GM23338 (cell line): ENCODE data around the gene RAB34. TPM values are rescaled to one million over a fixed set of nuclear protein-coding genes. Genes with fewer than 3 reads are reported as not detected.

Experiments
- ATAC-seq: fragments of 200-7000 bp; cut with Tn5 transposase; 3 replicates; pipeline ENCODE4 v1.9.1; 2020
- DNase-seq: peaks from one replicate; pipeline ENCODE4 v3.0.0-alpha.2; 2015; ENCODE audit warnings: low spot score
- H2AFZ ChIP-seq: fragments of 200-600 bp; sonication (generic); 2 replicates; pipeline ENCODE4 v1.8.0; 2016; ENCODE audit warnings: antibody characterized with exemption, mild to moderate bottlenecking, moderate library complexity
- H3F3A ChIP-seq: fragments of 200-600 bp; sonication (generic); replicated peaks from 2 replicates; pipeline ENCODE4 v1.8.0; 2017; ENCODE audit warnings: antibody characterized with exemption, mixed run types, low read depth
- H3K27ac ChIP-seq: fragments of 200-600 bp; sonication (generic); 2 replicates; pipeline ENCODE4 v1.6.1; 2016; ENCODE audit warnings: low read depth
- H3K27me3 ChIP-seq: fragments of 200-600 bp; sonication (generic); 2 replicates; pipeline ENCODE4 v1.8.0; 2016; ENCODE audit warnings: mild to moderate bottlenecking, mixed run types, moderate library complexity; ENCODE audit not compliant: insufficient read depth
- H3K36me3 ChIP-seq: fragments of 200-600 bp; sonication (generic); 2 replicates; pipeline ENCODE4 v1.8.0; 2016; ENCODE audit warnings: mild to moderate bottlenecking; ENCODE audit not compliant: insufficient read depth
- H3K4me1 ChIP-seq: fragments of 200-600 bp; sonication (generic); 2 replicates; pipeline ENCODE4 v1.8.0; 2016; ENCODE audit warnings: mild to moderate bottlenecking, moderate library complexity; ENCODE audit not compliant: insufficient read depth
- H3K4me2 ChIP-seq: fragments of 200-600 bp; sonication (generic); 2 replicates; pipeline ENCODE4 v1.7.1; 2017; ENCODE audit warnings: mixed run types
- H3K4me3 ChIP-seq: fragments of 200-600 bp; sonication (generic); 2 replicates; pipeline ENCODE4 v1.6.1; 2016; ENCODE audit warnings: mixed run types
- H3K79me2 ChIP-seq: fragments of 200-600 bp; sonication (generic); replicated peaks from 2 replicates; pipeline ENCODE4 v1.8.0; 2017; ENCODE audit warnings: mild to moderate bottlenecking; ENCODE audit not compliant: insufficient read depth
- H3K9me2 ChIP-seq: fragments of 200-600 bp; sonication (generic); 2 replicates; pipeline ENCODE4 v1.8.0; 2017; ENCODE audit not compliant: insufficient read depth
- H4K20me1 ChIP-seq: fragments of 200-600 bp; sonication (generic); replicated peaks from 2 replicates; pipeline ENCODE4 v1.8.0; 2017; ENCODE audit warnings: mild to moderate bottlenecking; ENCODE audit not compliant: insufficient read depth
- H3K27ac Mint-ChIP-seq: 2 replicates; pipeline ENCODE4 v1.8.0; 2020; ENCODE audit warnings: inconsistent platforms, mild to moderate bottlenecking, moderate library complexity, mixed read lengths
- H3K27me3 Mint-ChIP-seq: 3 replicates; pipeline ENCODE4 v1.8.0; 2022; ENCODE audit warnings: low read depth, mild to moderate bottlenecking, moderate library complexity, mixed read lengths, inconsistent platforms; ENCODE audit not compliant: insufficient read depth, poor library complexity
- H3K36me3 Mint-ChIP-seq: 3 replicates; pipeline ENCODE4 v1.8.0; 2021; ENCODE audit warnings: low read depth, mild to moderate bottlenecking, inconsistent platforms, moderate library complexity, mixed read lengths
- H3K4me1 Mint-ChIP-seq: 3 replicates; pipeline ENCODE4 v1.8.0; 2020; ENCODE audit warnings: mild to moderate bottlenecking, inconsistent platforms, mixed read lengths
- H3K4me3 Mint-ChIP-seq: 3 replicates; pipeline ENCODE4 v1.8.0; 2021; ENCODE audit warnings: moderate library complexity, mild to moderate bottlenecking, inconsistent platforms, mixed read lengths
- H3K9me3 Mint-ChIP-seq: 3 replicates; pipeline ENCODE4 v1.8.0; 2020; ENCODE audit warnings: moderate library complexity, mild to moderate bottlenecking, inconsistent platforms, mixed read lengths
- CREB1 ChIP-seq: fragments of 250-450 bp; sonication (Bioruptor Pico); IDR thresholded peaks from 2 replicates; pipeline ENCODE4 v1.5.0; 2020; ENCODE audit warnings: low read depth, mild to moderate bottlenecking, moderate library complexity
- EZH2 ChIP-seq: fragments of 200-600 bp; sonication (generic); IDR thresholded peaks from one replicate; pipeline ENCODE4 v1.8.0; 2017; ENCODE audit warnings: antibody characterized with exemption, mild to moderate bottlenecking, low read depth; ENCODE audit not compliant: unreplicated experiment
- EZH2phosphoT487 ChIP-seq: fragments of 200-600 bp; sonication (generic); IDR thresholded peaks from one replicate; pipeline ENCODE4 v1.8.1; 2018; ENCODE audit warnings: antibody characterized with exemption; ENCODE audit not compliant: unreplicated experiment
- JUNB ChIP-seq: IDR thresholded peaks from one replicate; pipeline ENCODE4 v1.6.1; 2016; ENCODE audit warnings: antibody characterized with exemption; ENCODE audit not compliant: unreplicated experiment
- NANOG ChIP-seq: IDR thresholded peaks from 2 replicates; pipeline ENCODE4 v1.6.1; 2016; ENCODE audit warnings: antibody characterized with exemption, borderline replicate concordance
- POLR2AphosphoS5 ChIP-seq: IDR thresholded peaks from 2 replicates; pipeline ENCODE4 v1.6.1; 2016; ENCODE audit warnings: antibody characterized with exemption, low read depth
- STAT1 ChIP-seq: IDR thresholded peaks from one replicate; pipeline ENCODE4 v1.6.1; 2016; ENCODE audit warnings: antibody characterized with exemption; ENCODE audit not compliant: unreplicated experiment
- ZNF114 ChIP-seq: fragments of 250-450 bp; sonication (Bioruptor Pico); IDR thresholded peaks from 2 replicates; pipeline ENCODE4 v1.5.0; 2020; ENCODE audit warnings: mild to moderate bottlenecking, moderate library complexity
- ZNF331 ChIP-seq: fragments of 250-450 bp; sonication (Bioruptor Pico); IDR thresholded peaks from 2 replicates; pipeline ENCODE4 v1.5.0; 2020; ENCODE audit warnings: low read depth, mild to moderate bottlenecking, moderate library complexity
- polyA plus RNA-seq: library from polyadenylated mRNA; unstranded; fragments of >200 nt; fragmentation: Nextera tagmentation; extraction: Ambion mirVana; gene quantifications from 2 replicates; pipeline ENCODE4 v1.2.1, GENCODE V29; 2016
- total RNA-seq: library from RNA; depleted of rRNA; stranded (reverse); fragments of >200 nt; shearing (Covaris generic); gene quantifications from 2 replicates; pipeline ENCODE4 v1.2.3, GENCODE V29; 2014
- TF ChIP-seq, protein P1 (sequence below): IDR thresholded peaks from 2 replicates; pipeline ENCODE4 v1.6.1; 2016; ENCODE audit warnings: antibody characterized with exemption
- TF ChIP-seq, protein P2 (sequence below), 2 experiments: fragments of 200-600 bp in 1 of 2; sonication (generic) in 1 of 2; conservative IDR thresholded peaks; 2 replicates each; pipeline versions ENCODE4 v1.5.1 to v1.6.1; 2016 to 2017; ENCODE audit warnings: antibody characterized with exemption in 2 of 2, low read depth in 2 of 2, mild to moderate bottlenecking in 2 of 2, moderate library complexity in 1 of 2
- TF ChIP-seq, protein P3 (sequence below): IDR thresholded peaks from one replicate; pipeline ENCODE4 v1.6.1; 2018; ENCODE audit warnings: antibody characterized with exemption; ENCODE audit not compliant: unreplicated experiment
- TF ChIP-seq, protein P4 (sequence below): fragments of 250-450 bp; sonication (Bioruptor Pico); IDR thresholded peaks from 2 replicates; pipeline ENCODE4 v1.5.0; 2020; ENCODE audit warnings: mild to moderate bottlenecking, moderate library complexity

Gene RAB34
- total and polyA plus RNA-seq, 2 experiments from 2014 or later, result 184 to 394 TPM

DNA sequence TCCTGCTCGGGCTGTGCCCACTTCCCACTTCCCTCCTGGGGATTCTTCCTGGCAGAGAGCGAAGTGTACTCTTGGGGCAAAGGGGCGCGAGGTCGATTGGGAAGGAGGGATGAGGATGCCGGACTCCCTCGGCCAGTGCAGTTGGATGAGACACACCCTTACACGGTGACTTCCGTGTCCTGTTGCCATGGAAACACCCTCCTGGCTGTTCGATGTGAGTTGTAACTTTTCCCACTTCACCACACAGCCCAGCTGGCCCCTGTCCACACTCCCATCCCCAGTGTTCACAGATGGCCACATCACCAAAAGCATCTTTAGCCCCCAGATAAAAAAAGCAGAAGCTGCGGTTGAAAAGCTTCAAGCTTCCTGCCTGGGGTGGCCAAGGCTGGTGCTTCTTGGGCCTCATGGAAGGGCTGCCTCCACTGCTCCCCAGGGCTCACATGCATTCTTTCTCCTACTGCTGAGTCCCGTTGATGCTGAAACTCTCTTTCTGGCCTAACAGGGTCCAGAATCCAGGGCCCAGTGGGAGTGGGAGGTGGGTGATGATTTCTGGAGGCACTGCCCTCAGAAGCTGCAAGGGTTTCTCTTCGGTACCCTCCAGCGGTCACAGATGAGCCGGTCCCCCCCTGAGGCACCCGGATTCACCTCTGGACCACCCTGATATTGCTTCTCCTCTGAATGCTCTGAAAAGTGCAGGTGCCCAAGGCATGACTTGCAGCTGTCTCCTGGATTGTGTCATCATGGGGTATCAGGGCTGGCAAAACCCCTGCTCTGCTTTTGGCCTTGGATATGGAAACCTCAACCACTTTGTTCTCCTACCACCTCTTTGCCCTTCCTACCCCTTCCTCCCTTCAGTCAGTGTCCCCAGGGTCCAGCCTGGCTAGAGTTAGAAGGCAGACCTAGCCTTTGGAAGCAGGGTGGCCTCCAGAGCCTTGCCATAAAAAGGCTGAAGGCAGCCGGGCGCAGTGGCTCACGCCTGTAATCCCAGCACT is 24.0 kb upstream of the RAB34 start:
- Histone ChIP-seq H3K27me3 (no peaks in the 10 kb centered on the region), H3K4me3 (no peak overlapping the region), H3K36me3 (no peaks in the 10 kb centered on the region; the same call in 1 of the 2 replicates), H3K9me2 (no peaks in the 10 kb centered on the region), H2AFZ (no peak overlapping the region), H3K79me2 (peaks cover 24% of the 10 kb centered on the region), H3F3A (peaks cover 15% of the 10 kb centered on the region; the same call in 1 of the 2 replicates), H3K4me2 (no peak overlapping the region), H3K27ac (0 out of 2 replicates have a peak overlapping the region, but pooled peaks have one; percentile 95), H3K4me1 (peaks cover 23% of the 10 kb centered on the region), H4K20me1 (peaks cover 3% of the 10 kb centered on the region; the same call in 1 of the 2 replicates)
- H3K4me3 Mint-ChIP-seq, result no peak overlapping the region
- no peaks in the 10 kb centered on the region for H3K9me3 Mint-ChIP-seq
- H3K27me3 Mint-ChIP-seq, result peaks cover 31% of the 10 kb centered on the region
- H3K4me1 Mint-ChIP-seq, result peaks cover 15% of the 10 kb centered on the region
- TF ChIP-seq STAT1 (no peak), EZH2 (no peak), ZNF331 (CRISPR knock-in tag) (no peak), CREB1 (no peak), JUNB (no peak), ZNF114 (CRISPR knock-in tag) (no peak), POLR2AphosphoS5 (no peak), NANOG (no peak), EZH2phosphoT487 (no peak)
- TF ChIP-seq, protein P1, sequence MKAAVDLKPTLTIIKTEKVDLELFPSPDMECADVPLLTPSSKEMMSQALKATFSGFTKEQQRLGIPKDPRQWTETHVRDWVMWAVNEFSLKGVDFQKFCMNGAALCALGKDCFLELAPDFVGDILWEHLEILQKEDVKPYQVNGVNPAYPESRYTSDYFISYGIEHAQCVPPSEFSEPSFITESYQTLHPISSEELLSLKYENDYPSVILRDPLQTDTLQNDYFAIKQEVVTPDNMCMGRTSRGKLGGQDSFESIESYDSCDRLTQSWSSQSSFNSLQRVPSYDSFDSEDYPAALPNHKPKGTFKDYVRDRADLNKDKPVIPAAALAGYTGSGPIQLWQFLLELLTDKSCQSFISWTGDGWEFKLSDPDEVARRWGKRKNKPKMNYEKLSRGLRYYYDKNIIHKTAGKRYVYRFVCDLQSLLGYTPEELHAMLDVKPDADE, result no peak
- TF ChIP-seq, protein P2, sequence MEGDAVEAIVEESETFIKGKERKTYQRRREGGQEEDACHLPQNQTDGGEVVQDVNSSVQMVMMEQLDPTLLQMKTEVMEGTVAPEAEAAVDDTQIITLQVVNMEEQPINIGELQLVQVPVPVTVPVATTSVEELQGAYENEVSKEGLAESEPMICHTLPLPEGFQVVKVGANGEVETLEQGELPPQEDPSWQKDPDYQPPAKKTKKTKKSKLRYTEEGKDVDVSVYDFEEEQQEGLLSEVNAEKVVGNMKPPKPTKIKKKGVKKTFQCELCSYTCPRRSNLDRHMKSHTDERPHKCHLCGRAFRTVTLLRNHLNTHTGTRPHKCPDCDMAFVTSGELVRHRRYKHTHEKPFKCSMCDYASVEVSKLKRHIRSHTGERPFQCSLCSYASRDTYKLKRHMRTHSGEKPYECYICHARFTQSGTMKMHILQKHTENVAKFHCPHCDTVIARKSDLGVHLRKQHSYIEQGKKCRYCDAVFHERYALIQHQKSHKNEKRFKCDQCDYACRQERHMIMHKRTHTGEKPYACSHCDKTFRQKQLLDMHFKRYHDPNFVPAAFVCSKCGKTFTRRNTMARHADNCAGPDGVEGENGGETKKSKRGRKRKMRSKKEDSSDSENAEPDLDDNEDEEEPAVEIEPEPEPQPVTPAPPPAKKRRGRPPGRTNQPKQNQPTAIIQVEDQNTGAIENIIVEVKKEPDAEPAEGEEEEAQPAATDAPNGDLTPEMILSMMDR (conservative IDR thresholded peaks at IDR 0.05; ENCODE audit: low read depth in 2 of 2), result no peak
- TF ChIP-seq, protein P3, sequence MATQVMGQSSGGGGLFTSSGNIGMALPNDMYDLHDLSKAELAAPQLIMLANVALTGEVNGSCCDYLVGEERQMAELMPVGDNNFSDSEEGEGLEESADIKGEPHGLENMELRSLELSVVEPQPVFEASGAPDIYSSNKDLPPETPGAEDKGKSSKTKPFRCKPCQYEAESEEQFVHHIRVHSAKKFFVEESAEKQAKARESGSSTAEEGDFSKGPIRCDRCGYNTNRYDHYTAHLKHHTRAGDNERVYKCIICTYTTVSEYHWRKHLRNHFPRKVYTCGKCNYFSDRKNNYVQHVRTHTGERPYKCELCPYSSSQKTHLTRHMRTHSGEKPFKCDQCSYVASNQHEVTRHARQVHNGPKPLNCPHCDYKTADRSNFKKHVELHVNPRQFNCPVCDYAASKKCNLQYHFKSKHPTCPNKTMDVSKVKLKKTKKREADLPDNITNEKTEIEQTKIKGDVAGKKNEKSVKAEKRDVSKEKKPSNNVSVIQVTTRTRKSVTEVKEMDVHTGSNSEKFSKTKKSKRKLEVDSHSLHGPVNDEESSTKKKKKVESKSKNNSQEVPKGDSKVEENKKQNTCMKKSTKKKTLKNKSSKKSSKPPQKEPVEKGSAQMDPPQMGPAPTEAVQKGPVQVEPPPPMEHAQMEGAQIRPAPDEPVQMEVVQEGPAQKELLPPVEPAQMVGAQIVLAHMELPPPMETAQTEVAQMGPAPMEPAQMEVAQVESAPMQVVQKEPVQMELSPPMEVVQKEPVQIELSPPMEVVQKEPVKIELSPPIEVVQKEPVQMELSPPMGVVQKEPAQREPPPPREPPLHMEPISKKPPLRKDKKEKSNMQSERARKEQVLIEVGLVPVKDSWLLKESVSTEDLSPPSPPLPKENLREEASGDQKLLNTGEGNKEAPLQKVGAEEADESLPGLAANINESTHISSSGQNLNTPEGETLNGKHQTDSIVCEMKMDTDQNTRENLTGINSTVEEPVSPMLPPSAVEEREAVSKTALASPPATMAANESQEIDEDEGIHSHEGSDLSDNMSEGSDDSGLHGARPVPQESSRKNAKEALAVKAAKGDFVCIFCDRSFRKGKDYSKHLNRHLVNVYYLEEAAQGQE, result no peak
- TF ChIP-seq, protein P4, sequence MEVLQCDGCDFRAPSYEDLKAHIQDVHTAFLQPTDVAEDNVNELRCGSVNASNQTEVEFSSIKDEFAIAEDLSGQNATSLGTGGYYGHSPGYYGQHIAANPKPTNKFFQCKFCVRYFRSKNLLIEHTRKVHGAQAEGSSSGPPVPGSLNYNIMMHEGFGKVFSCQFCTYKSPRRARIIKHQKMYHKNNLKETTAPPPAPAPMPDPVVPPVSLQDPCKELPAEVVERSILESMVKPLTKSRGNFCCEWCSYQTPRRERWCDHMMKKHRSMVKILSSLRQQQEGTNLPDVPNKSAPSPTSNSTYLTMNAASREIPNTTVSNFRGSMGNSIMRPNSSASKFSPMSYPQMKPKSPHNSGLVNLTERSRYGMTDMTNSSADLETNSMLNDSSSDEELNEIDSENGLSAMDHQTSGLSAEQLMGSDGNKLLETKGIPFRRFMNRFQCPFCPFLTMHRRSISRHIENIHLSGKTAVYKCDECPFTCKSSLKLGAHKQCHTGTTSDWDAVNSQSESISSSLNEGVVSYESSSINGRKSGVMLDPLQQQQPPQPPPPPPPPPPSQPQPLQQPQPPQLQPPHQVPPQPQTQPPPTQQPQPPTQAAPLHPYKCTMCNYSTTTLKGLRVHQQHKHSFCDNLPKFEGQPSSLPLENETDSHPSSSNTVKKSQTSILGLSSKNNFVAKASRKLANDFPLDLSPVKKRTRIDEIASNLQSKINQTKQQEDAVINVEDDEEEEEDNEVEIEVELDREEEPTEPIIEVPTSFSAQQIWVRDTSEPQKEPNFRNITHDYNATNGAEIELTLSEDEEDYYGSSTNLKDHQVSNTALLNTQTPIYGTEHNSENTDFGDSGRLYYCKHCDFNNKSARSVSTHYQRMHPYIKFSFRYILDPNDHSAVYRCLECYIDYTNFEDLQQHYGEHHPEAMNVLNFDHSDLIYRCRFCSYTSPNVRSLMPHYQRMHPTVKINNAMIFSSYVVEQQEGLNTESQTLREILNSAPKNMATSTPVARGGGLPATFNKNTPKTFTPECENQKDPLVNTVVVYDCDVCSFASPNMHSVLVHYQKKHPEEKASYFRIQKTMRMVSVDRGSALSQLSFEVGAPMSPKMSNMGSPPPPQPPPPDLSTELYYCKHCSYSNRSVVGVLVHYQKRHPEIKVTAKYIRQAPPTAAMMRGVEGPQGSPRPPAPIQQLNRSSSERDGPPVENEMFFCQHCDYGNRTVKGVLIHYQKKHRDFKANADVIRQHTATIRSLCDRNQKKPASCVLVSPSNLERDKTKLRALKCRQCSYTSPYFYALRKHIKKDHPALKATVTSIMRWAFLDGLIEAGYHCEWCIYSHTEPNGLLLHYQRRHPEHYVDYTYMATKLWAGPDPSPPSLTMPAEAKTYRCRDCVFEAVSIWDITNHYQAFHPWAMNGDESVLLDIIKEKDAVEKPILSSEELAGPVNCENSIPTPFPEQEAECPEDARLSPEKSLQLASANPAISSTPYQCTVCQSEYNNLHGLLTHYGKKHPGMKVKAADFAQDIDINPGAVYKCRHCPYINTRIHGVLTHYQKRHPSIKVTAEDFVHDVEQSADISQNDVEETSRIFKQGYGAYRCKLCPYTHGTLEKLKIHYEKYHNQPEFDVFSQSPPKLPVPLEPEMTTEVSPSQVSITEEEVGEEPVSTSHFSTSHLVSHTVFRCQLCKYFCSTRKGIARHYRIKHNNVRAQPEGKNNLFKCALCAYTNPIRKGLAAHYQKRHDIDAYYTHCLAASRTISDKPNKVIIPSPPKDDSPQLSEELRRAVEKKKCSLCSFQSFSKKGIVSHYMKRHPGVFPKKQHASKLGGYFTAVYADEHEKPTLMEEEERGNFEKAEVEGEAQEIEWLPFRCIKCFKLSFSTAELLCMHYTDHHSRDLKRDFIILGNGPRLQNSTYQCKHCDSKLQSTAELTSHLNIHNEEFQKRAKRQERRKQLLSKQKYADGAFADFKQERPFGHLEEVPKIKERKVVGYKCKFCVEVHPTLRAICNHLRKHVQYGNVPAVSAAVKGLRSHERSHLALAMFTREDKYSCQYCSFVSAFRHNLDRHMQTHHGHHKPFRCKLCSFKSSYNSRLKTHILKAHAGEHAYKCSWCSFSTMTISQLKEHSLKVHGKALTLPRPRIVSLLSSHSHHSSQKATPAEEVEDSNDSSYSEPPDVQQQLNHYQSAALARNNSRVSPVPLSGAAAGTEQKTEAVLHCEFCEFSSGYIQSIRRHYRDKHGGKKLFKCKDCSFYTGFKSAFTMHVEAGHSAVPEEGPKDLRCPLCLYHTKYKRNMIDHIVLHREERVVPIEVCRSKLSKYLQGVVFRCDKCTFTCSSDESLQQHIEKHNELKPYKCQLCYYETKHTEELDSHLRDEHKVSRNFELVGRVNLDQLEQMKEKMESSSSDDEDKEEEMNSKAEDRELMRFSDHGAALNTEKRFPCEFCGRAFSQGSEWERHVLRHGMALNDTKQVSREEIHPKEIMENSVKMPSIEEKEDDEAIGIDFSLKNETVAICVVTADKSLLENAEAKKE (CRISPR knock-in tag), result no peak
- ATAC-seq (no peak), DNase-seq (no peak)
- 0 out of 2 replicates have a peak overlapping the region, but pooled peaks have one; percentile 96 for H3K27ac Mint-ChIP-seq
- H3K36me3 Mint-ChIP-seq, result peaks cover 39% of the 10 kb centered on the region
